HG03439 (cell line): ENCODE measurements around the gene KIF1A.

ENCODE experiments used
- ATAC-seq: cut with Tn5 transposase; IDR thresholded peaks from one replicate; pipeline ENCODE4 v1.9.1; 2021; ENCODE audit warnings: mild to moderate bottlenecking, moderate library complexity; ENCODE audit not compliant: unreplicated experiment

Gene KIF1A

DNA sequence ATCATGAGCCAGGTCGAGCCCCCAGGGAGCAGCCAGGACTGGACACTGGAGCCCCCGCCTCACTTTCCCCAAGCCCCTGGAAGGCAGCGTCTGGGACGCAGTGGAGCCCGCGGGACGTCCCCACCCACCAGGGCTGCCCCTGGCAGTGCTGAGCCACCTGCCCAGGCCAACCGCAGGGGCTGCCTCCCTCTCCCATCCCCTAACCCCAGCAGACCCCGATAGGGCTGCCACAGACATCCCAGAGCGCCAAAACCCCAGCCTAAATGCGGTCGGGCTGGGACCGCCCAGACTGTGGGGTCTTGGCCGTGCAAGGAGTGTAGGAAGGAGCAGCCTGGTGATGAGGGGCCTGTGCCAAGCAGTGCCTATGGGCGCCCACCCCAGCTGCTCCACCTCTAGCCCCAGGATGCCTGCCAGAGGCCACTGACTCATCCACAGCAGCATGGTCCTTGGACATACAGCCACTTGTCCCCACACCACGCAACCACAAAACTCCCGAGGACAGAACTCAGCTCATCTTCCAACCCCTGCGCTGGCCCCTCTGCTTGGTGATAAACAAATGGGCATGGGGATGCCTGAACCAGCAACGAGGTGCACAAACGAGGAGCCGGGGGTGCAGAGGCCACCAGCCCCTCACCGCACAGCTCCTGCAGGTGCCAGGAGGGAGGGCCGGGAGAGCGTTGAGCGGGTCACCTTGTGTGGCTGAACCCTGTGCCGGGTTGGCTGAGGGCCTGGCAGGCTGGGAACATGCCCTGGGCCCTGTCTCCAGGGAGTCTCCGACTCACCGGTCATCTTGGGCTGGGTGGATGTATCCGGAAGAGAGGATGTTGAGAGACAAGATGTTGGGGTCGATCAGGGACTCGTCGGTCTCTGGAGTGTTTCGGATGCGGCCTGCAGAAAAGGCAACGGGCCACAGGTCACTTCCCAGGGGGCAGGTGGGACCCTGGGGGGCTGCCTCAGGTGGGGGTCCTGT lies 83.5 kb downstream of the KIF1A start:
- no peak for ATAC-seq

DNA sequence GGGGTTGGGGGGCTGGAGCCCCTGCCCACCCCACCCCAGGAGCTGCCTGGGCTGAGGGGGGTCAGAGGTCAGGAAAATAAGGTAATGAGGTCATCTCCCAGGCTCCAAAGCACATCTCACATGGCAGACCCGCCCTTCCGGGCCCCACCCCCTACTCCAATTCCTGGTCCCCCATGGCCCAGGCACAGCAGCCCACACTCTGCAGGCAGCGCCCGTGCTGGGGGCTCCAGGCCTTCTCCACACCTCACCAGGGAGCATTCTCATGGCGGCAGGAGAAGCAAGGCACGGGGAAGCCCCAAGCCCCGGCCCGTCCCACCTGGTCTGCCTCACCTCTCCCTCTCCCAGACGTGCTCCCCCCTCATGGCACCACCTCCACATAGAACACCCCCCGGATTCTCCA lies 84.5 kb downstream of the KIF1A start:
- no peak for ATAC-seq

DNA sequence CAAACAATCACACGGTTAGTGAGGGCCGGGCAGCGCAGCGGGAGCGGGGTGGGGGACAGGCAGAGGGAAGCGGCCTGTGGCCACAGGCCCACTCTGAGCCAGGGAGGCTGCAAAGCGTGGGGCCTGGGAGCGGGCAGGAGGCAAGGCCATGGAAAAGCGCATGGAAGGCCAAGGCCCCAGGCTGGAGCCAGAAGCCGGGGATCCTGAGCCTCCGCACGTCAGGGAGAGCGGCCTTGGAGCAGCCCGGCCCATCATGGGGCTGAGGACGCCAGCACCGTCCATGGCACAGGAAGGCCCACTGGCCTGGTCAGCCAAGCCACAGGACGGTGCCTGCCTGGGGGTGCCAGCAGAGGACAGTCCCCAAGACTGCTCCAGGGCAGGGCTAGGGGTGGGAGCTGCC lies 85.3 kb downstream of the KIF1A start:
- no peak for ATAC-seq

GRCh38 chr2:240733803-240734495 lies 86.1 kb downstream of the KIF1A start:
- no peak for ATAC-seq

DNA sequence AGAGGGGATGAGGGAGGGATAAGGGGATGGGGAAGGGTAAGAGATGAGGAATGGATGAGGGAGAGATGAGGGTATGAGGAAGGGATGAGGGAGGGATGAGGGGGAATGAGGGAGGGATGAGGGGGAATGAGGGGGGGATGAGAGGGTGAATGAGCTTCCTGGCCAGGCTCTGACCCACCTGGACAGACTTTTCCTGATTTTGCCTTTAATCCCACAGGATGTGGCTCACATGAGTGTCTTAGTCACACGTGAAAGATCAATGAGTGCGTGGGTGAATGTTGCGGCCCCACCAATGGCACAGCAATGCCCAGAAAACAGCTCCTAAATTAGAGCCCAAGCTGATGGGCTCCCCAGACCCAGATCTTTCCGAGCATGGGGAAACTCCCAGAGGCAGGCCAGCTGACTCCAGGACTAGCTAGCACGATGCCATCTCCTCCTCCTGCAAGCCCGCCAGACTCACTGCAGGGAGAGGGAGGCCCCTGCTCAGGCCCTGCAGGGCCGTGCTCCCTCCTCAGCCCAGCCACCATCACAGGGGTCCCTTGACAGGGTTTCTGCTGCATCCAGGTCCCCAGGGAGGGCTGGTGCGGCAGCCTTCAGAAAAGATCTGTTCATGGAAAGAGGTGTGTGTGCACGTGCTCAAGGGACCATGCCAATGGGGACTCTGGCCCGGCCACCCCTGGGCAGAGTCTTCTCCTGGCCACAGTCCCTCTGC lies 87.0 kb downstream of the KIF1A start:
- no peak for ATAC-seq

- ATAC-seq, result no peak
Observed at GRCh38 chr2:240732184-240732583, 87.8 kb downstream of the KIF1A start.

DNA sequence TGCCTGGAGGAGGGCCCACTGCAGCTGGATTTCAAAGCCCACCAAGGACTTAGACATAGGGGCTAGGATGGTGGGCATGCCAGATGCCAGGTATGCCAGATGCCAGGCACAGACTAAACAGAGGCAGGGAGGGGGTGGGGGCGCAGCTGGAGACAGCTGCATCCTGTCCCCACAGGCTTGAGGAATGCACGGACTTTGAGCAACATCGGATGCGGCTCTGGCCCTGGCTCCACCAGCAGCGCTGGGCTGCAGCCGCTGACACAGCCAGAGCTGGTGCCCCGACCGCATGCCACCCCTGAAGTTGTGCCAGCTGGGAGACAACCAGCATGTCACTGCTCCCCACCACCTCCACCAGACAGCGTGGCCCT lies 88.9 kb downstream of the KIF1A start:
- ATAC-seq, result no peak

DNA sequence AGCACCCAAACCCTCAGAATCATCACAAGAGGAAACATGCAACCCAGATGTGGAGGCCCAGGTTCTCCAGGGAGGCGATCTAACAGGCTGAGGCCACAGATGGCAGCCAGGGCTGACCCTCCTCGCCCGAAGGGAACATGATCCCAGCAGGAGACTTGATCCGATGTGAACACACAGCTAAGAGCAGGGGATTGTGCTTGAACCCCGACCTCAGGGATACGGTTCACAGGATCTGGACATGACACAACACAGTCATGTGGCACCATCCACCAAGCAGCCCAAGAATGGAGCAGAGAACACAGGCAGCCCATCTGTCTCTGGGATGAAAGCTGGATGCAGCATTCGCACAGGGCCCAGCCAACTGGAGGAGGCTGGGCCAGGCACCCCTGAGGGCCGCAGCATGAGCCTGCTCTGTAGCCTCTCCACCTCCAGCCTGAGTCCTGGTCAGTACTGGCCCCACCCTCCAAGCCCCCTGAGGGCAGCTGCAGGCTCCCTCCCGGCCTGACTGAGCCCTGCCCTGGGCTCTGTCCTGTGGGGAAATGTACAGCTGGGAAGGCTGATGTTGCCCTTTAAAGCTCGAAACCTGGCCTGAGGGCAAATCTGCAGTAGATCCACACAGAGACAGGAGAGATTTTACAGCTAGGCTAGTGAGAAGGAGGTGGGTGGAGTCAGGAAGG lies 89.4 kb downstream of the KIF1A start:
- no peak for ATAC-seq

DNA sequence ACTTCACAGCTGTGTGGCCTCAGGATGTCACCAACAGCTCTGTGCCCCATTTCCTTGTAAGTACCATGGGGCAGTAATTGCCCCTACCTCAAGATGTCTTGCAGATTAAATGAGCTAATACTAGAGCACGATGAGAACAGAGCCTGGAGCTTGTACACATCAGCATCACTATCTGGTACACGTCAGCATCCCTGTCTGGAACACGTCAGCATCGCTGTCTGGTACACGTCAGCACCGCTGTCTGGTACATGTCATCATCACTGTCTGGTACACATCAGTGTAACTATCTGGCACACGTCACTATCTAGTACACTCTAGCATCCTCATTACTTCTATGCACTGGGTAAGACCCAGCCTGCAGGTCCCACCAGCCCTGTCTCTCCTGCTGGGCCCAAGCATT lies 91.2 kb downstream of the KIF1A start:
- no peak for ATAC-seq

GRCh38 chr2:240728361-240728760 lies 91.7 kb downstream of the KIF1A start:
- no peak for ATAC-seq

- no peak for ATAC-seq
Observed at GRCh38 chr2:240727913-240728312, 92.1 kb downstream of the KIF1A start.

- ATAC-seq, result no peak
Observed at GRCh38 chr2:240727439-240727838, 92.6 kb downstream of the KIF1A start.

DNA sequence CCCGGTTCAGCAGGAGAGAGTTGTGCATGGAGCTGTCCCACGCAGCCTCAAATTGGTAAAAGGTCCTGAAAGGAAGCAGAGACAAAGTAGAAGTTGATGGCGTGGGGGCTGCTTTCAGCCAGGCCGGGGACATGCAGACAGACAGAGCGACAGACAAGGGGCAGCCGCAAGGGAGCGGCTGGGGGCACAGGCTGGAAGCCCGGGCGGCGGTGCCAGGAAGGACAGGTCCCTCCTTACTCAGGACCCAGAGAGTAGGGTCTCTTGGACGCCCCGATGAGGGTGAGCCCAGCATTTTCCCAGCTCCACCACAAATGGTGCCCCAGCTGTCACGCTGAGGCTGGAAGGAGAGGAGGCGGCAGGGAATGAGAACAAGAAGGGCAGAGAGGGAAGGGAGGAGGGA lies 93.1 kb downstream of the KIF1A start:
- no peak for ATAC-seq

DNA sequence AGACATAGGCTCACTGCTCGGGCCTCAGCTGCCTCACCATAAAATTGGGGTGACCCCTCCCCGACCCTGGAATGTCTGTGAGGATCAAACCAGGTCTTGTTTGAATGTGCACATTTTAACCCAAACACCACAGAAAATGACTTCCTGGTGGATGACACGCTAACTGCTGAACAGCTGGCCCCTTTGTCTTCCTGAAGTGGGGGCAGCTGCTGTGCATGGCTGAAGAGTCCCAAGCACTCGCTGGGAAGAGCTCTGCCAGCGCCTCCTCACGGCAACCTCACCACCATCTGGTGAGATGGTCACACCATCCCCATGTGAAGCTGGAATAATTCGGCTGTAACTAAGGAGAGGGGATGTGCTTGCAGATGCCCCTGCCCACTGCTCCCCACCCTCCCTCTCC lies 94.3 kb downstream of the KIF1A start:
- no peak for ATAC-seq

DNA sequence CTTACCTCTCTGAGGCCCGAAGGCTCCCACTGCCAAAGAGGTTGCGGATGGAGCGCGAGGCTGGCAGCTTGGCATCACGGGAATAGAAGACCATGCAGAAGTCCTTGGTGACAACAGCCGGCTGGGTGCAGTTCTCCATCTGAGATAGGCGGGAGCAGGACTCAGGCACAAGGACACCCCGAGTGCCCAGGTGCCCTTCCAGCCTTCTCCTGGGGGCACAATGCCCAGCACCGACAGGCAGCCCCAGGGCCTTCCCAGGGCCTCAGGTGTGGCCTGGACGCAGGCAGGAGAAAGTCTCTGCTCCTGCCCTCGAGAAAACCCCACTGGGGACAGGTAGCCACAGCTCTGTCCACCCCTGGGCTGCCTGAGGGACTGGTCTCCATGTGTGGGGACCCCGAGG lies 94.8 kb downstream of the KIF1A start:
- ATAC-seq, result no peak

GRCh38 chr2:240724431-240724830 lies 95.6 kb downstream of the KIF1A start:
- no peak for ATAC-seq

DNA sequence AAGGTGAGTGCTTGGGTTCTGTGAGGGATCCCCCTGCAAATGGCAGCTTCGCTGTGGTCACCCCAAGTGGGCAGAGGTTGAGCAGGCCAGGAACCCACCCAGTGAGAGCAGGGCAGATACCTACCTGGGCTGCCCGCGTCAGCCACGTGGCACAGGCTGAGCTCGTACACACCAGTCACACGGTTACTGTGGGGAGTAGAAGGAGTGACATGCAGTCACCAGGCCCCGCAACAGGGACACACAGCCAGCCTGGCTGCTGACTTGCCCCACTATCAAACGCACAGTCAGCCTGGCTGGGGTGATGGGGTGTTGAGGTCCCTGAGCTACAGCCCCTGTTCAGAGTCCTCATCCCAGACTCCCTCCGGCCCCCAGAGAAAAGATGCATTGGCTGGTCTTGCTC lies 96.2 kb downstream of the KIF1A start:
- no peak for ATAC-seq

GRCh38 chr2:240722796-240723735 lies 97.0 kb downstream of the KIF1A start:
- ATAC-seq, result no peak

DNA sequence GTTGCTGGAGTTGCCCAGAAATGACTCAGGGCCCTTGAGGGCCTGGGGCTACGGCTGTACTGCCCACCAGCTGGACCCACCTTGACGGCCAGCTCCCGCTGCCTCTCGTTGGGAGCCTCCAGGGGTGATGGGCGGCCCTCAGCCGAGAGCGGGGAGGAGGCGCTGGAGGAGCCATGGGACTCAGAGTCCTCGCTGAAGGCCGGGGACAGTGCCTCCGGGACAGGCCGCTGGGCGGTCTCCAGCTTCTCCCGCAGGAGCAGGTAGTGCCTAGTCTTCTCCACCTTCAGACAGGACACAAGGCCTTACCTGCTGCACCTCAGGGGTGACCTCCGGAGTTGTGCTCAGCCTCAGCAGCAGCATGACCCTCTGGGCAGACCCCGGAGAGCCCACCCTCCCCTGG lies 97.6 kb downstream of the KIF1A start:
- ATAC-seq, result no peak

DNA sequence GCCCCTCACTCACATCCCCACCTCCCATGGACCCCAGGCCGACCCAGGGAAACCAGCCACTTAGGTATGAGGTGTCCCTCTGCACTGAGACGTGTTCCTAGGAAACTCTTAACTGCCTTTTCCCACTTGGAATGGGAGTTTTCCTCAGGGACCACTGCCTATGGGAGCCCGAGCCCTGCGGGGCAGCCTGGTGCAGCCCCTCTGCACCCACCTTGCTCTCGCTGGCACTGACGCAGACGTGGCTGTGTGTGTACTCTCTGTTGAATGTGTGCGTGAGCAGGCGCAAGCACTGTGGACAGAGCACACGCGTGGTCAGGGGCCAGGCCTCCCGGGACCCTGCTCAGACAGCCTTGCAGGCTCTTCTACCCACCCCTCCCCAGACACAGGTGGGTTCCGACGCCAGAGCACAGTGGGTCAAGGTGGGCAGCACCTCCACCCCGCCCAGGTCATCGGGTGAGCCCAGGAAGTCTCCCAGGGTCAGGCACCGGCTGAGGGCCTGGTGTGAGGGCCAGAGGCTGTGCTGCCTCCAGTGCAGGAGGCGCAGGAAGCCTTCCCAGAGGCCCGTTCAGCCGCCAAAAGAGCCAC lies 98.3 kb downstream of the KIF1A start:
- no peak for ATAC-seq
